H1 (cell line): ENCODE measurements around the gene RAB40C. TPM values are rescaled to one million over a fixed set of nuclear protein-coding genes. Genes with fewer than 3 reads are reported as not detected.

Experiments
- JUN ChIP-seq: IDR thresholded peaks from 2 replicates; pipeline ENCODE4 v1.6.1; 2011; ENCODE audit warnings: low read depth, mild to moderate bottlenecking, improper control_type of control experiment, low read length
- NRF1 ChIP-seq: IDR thresholded peaks from 2 replicates; pipeline ENCODE4 v1.6.1; 2011; ENCODE audit warnings: mild to moderate bottlenecking, low read depth, low read length, improper control_type of control experiment
- POLR2AphosphoS5 ChIP-seq: IDR thresholded peaks from 2 replicates; pipeline ENCODE4 v1.6.1; 2011; ENCODE audit warnings: low read depth, low read length
- RAD21 ChIP-seq, 2 experiments: IDR thresholded peaks in 1 of 2; conservative IDR thresholded peaks in 1 of 2; 2 replicates each; pipeline ENCODE4 v1.6.1; 2011; ENCODE audit warnings: low read depth in 2 of 2, low read length in 2 of 2, improper control_type of control experiment in 1 of 2, inconsistent platforms in 1 of 2, mild to moderate bottlenecking in 1 of 2, moderate library complexity in 1 of 2
- RBBP5 ChIP-seq: IDR thresholded peaks from 2 replicates; pipeline ENCODE4 v1.7.1; 2012; ENCODE audit warnings: low read depth, mild to moderate bottlenecking, inconsistent platforms, low read length, moderate library complexity, borderline replicate concordance
- SAP30 ChIP-seq: fragments of 300-600 bp; sonication (generic); IDR thresholded peaks from 2 replicates; pipeline ENCODE4 v1.7.1; 2012; ENCODE audit warnings: low read length, moderate library complexity, mild to moderate bottlenecking, inconsistent platforms; ENCODE audit not compliant: insufficient read depth, insufficient replicate concordance
- TAF1 ChIP-seq: IDR thresholded peaks from 2 replicates; pipeline ENCODE4 v1.6.1; 2011; ENCODE audit warnings: mild to moderate bottlenecking, low read depth, low read length
- TCF12 ChIP-seq: IDR thresholded peaks from 2 replicates; pipeline ENCODE4 v1.6.1; 2011; ENCODE audit warnings: low read depth, mild to moderate bottlenecking, low read length
- polyA plus RNA-seq, 7 experiments: library from polyadenylated mRNA; depleted of rRNA in 3 of 7; stranded (reverse) in 5 of 7; unstranded in 2 of 7; fragments of >200 nt in 5 of 7; fragments of 200-250 nt in 2 of 7; gene quantifications; 1 replicate in 5 of 7; 2 replicates in 1 of 7; 4 replicates in 1 of 7; pipeline versions ENCODE4 v1.2.1 to v1.2.3, GENCODE V29; 2011 to 2013; ENCODE audit warnings: missing spikeins in 2 of 7, mixed read lengths in 2 of 7
- total RNA-seq: library from RNA; stranded (reverse); fragmentation: NEBNext Ultra II Directional; extraction: Animal tissue kit (Norgen Biotek cat#: 25700); gene quantifications from 2 replicates; pipeline ENCODE4 v1.2.1, GENCODE V29; 2021
- TF ChIP-seq, protein P1 (sequence below): IDR thresholded peaks from 2 replicates; pipeline ENCODE4 v1.6.1; 2012; ENCODE audit warnings: inconsistent platforms

Gene RAB40C
- total and polyA plus RNA-seq, 2 of the 8 experiments (the other 6 are each of a cell fraction or from before 2014, with no cell fraction given): 13.9 to 15.6 TPM

DNA sequence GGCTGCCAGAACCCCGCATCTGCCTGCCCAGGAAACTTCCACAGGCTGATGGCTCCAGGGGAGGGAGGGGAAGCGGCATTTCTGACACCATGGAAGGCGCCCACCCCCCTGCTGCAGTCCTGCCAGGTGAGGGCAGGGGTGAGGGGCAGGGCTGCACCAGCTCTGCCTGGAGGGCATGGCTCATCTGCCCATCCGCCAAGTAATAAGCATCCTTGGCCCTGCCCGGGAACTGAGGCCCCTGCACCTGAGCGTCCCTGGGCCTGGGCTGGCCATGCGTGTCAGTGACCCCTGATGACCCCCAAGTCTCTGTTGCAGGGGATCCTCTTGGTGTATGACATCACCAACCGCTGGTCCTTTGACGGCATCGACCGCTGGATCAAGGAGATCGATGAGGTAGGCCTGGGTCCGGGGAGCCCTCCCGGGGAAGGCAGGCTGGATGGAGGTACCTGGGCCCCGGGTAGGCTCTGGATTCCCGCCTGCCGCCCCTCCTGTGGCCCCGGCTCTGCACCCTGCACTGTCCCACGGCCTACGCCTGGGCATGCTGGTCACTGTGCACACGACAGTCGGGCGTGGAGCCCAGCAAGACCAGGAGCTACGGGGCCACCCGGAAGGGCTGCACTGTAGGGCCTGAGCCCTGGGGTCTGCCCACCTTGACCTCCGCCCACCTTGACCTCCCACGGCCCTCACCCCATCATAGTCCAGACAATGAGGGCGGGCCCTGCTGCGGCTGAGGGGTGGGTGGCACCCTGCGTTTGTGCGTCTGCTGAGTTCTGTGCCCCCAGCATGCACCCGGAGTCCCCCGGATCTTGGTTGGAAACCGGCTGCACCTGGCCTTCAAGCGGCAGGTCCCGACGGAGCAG lies 35.5 kb downstream of the RAB40C start (continued):
- TF ChIP-seq TAF1: no peak
- TF ChIP-seq JUN: no peak
- no peak for TF ChIP-seq SAP30
- no peak for TF ChIP-seq NRF1
- no peak for TF ChIP-seq POLR2AphosphoS5
- no peak for TF ChIP-seq TCF12
- TF ChIP-seq, protein P1, sequence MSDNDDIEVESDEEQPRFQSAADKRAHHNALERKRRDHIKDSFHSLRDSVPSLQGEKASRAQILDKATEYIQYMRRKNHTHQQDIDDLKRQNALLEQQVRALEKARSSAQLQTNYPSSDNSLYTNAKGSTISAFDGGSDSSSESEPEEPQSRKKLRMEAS: no peak
- no peak for TF ChIP-seq RAD21 (IDR thresholded peaks at IDR 0.05 in 1 of 2, conservative IDR thresholded peaks at IDR 0.05 in 1 of 2; ENCODE audit: low read depth in 2 of 2, low read length in 2 of 2)
- no peak for TF ChIP-seq RBBP5
